SIG-M5 treated with dmso at 0.1 percent for 504 hours (cell line): ENCODE results near the gene STARD10.
"Not testable (repeated sequence)": the region's sequence is repeated elsewhere in the genome, so short reads cannot be mapped to it uniquely, and the experiment has no call there.

Experiments
- DNase-seq: peaks from one replicate; lab custom pipeline; 2025; ENCODE audit not compliant: unreplicated experiment; lab: John Stamatoyannopoulos, UW

The STARD10 gene

DNA sequence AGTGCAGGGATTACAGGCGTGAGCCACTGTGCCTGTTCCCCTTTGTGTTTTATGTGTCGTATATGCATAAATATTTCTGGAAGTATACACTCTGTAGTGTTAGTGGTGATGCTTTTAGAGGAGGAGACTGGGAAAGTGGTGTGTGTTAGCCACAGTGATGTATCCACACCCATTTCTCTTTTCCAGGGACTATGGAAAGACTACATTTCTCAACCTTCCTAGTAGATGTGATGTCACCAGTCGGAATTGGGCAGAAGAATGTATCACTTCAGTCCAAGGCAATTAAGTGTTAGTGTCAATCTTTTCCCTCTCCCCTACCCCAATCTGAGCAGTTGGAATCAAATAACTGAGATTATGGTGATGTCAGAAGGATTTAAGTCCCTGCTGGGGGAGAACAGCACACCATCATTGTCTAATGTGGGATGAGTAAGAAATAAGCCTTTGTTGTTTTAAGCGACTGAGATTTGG, 14.5 kb upstream of the STARD10 start:
- no peak for DNase-seq

GRCh38 chr11:72807792-72808191, 13.9 kb upstream of the STARD10 start:
- peak; percentile 82 for DNase-seq

GRCh38 chr11:72807021-72807693, 13.3 kb upstream of the STARD10 start:
- peak; percentile 89 for DNase-seq

GRCh38 chr11:72806378-72806777, 12.5 kb upstream of the STARD10 start:
- DNase-seq = not testable (repeated sequence)

DNA sequence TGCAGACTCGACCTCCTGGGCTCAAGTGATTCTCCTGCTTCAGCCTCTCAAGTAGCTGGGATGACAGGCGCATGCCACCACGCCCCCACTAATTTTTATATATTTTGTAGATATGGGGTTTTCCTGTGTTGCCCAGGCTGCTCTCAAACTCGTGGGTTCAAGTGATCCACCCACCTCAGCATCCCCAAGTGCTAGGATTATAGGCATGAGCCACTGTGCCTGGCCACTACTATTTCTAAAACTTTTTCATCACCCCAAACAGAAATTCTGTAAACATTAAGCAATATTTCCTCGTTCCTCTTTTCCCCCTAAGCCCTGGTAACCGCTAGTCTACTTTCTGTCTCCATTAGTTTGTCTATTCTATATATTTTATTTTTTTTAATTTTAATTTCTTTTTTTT, 11.4 kb upstream of the STARD10 start:
- peak; percentile 90 for DNase-seq

DNA sequence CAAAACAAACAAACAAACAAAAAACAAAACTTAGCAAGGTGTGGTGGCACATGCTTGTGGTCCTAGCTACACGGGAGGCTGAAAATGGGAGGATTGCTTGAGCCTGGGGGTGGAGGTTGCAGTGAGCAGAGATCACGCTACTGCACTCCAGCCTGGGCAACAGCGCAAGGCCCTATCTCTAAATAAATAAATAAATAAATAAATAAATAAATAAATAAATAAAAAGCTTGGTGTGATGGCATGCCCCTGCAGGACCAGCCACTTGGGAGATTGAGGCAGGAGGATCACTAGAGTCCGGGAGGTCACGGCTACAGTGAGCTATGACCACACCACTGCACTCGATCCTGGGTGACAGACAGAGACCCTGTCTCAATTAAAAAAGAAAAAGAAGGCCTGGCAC, 9.0 kb upstream of the STARD10 start:
- DNase-seq = no peak

DNA sequence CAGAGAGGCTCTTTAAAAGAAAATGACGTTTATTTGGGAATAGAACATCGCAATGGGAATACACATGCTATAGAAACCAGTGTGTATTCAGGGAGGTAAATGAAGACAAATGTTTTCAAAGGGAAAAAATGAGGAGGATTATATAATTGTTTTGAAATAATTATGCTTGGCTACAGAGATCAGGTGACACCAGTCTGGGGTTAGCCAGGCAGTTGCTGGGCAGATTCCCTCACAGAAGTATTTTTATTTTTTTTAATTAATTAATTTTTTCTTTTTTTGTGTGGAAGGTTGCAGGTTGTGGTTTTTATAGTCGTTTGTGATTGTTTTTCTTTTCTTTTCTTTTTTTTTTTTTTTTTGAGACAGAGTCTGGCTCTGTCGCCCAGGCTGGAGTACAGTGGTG, 5.6 kb upstream of the STARD10 start:
- no peak for DNase-seq

DNA sequence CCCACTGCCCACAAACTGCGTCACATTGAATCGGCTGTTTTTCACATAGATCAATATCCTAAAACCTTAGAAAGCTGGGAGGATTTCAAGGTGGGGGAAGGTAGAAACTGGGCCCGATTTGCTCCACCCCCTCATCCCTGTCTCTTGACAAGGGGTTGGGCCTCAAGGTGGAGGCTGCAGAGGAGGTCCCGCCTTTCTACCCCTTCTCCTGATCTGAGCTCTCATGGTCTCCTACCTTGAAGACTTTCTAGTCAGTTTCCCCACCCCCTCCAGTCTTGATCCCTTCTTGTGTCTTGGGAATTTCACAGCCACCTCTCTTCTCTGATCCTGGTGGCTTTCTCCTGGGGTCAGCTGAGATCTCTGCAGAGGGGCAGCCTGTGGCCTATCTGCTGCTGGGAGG, 4.5 kb upstream of the STARD10 start:
- DNase-seq = no peak

GRCh38 chr11:72793076-72793424, 797 bp downstream of the STARD10 start:
- no peak for DNase-seq

- DNase-seq = no peak
Measured at GRCh38 chr11:72792437-72793021, 1.3 kb downstream of the STARD10 start.

DNA sequence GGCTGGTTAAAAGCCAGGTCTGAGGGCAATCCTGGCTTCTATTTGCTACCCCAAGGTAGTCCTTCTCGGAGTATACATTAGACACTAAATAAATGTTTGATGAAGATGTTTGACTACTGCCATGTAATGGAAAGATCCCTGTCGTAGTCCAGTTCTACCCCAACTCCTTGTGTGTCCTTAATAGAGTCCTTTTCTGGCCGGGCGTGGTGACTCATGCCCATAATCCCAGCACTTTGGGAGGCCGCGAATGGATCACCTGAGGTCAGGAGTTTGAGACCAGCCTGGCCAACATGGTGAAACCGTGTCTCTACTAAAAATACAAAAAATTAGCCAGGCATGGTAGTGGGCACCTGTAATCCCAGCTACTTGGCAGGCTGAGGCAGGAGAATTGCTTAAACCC, 2.6 kb downstream of the STARD10 start:
- not testable (repeated sequence) for DNase-seq

DNA sequence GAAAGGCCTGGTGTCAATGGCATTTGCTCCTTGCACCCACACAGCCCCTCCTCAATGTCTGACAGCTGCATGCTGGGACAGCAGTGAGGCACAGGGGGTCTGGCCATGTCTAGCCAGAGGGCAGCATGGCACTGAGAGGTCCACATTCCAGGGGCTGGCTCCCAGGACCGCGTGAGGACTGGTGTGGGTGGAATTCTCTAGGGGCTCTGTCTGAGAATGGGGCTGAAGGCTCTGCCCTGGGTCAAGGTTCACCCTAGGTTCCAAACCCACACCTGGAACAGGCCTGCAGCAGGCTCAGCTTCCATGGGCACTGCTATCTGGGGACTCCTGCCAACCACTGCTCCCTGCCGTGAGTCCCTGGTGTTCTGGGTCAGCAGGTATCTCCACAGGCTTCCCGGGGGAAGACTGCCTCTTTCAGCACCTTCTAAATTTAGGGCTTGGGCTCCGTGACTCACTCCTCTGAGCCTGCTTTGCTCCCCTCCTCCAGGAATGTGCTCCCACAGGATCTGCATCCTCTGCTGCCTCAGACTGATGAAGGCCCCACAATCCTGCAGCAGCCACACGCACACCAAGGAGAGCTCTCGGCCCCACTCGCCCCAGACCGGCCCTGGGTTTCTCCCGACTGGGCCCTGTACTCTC, 4.2 kb downstream of the STARD10 start:
- no peak for DNase-seq

GRCh38 chr11:72788241-72788640, 5.6 kb downstream of the STARD10 start:
- no peak for DNase-seq

- peak; percentile 67 for DNase-seq
Measured at GRCh38 chr11:72787216-72788104, 6.4 kb downstream of the STARD10 start.

DNA sequence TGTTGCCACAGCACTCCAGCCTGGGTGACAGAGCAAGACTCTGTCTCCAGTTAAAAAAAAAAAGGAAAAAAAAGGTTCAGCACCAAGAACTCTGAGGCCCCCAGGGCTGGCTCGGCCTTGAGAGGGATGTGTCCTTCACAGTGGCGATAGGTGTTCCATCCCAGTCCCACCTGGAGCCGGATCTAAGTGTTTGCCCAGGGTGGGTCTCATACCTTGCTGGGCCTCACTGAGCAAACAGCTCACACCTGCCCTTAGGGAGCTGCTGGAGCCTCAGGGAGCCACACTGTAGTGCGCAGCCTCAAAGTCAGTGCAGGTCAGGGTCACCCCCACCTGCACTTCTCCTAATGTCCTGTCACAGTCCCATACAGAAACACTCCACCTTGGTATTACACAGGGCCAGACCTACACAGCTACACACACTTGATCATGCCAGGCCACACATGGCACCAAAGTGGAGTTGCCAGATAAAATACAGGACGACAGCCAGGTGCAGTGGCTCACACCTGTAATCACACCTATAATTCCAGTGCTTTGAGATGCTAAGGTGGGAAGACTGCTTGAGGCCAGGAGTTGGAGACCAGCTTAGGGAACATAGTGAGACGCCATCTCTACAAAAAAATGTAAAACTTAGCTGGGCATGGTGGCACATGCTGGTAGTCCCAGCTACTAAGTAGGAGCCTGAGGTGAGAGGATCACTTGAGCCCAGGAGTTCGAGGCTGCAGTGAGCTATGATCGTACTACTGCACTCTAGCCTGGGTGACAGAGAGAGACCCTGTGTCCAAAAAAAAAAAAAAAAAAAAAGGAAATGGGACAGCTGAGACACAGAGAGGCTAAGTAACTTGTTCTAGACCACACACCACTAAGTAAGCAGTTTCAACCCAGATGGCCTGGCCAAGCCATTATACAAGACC, 7.3 kb downstream of the STARD10 start:
- peak; percentile 56 for DNase-seq

GRCh38 chr11:72784662-72785061, 9.2 kb downstream of the STARD10 start:
- no peak for DNase-seq

DNA sequence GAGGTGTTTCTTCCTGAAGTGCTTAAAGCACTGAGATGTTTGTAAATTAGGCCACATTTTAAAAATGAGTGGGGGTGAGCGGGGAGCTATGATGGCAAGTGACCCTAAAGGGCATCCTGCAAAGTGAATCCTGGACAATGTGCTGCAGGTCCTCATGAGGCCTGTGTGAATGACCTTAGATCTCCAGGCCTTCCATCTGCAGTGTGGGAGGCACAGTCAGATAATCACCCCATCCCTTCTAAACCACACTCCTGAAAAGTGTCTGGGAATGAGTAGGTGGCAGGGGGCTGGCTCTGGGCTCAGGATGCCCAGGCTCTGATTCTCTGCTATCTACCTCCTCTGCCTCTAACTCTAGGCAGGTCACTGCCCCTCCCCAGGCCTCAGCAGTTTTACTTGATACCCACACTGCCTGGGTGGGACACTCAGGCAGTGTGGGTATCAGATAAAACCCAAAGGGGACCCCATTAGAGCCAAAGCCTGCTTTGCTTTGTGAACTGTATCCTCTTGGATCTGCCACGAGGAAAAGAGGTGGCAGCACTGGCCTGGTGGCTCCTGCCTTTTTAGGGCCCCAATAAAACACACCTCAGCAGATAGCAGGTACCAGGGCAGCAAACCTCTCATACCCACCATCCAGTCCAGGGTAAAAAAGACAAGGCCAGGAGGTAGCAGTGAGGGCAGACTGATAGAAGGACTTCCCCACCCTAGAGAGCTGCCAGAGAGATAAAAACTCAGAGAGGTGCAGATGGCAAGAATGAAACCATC, 10.5 kb downstream of the STARD10 start:
- no peak for DNase-seq

DNA sequence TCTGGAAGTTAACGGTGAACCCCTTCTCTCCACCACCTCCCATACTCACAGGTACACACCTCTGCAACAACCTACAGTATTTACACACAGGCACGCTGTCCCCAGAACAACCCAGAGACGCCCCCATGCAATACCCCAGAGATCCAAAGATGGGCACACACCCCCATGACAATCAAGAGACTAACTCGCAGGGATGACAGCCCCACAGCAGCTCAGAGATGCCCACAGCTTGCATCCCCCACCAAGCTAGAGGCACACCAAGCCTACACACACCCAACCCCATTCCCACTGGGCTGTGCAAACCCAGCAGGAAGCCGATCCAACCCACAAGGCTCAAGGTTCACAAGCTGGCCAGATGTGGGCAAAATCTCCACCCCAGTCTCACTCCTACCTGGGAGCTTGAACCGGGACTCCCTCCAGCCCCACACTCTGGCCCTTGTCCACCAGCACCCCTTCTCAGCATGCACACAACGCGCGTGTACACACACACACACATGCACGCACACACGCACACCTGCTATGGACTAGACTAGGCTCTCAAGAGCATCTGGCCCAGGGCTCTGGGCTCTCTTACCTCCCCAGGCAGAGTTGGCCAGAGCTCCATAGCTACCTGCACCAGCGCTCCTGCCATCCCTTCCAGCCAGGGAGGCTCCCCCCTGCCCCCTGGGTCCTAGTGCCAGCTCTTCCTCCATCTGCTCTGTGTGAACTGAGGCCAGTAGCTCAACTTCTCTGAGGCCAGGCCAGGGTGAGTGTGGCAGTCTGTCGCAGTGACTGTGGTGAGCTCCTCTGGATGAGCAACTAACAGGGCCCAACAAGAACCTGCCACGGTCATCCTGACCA, 11.5 kb downstream of the STARD10 start:
- no peak for DNase-seq
